GM10266 (cell line): ENCODE data around the gene RNPS1.

Experiments
- DNase-seq: peaks from one replicate; pipeline ENCODE4 v3.0.0; 2012; ENCODE audit errors: extremely low spot score
- CTCF ChIP-seq: IDR thresholded peaks from 2 replicates; pipeline ENCODE4 v1.5.1; 2012; ENCODE audit warnings: mild to moderate bottlenecking, low read depth; ENCODE audit not compliant: control insufficient read depth, insufficient read depth; ENCODE audit errors: missing control alignments

The RNPS1 gene

DNA sequence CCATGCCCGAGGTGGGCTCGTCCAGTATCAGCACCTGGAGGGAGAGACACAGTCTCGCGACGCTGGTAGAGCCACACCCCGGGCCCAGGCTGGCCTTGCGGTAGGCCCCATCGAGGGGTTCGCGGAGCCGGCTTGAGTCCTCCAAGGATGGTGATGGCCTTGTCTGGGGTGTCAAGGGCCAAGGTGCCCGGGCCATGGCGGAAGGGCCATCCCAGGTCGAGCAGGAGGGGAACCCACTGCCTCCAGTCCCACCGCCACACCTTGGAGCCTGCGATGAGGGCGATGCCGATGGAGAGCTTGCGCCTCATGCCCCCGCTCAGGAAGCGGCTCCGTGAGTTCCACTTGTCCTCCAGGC is 29.6 kb upstream of the RNPS1 start:
- no peak for TF ChIP-seq CTCF

GRCh38 chr16:2296661-2297505 is 29.0 kb upstream of the RNPS1 start:
- TF ChIP-seq CTCF = peak; percentile 69
- DNase-seq = peak; percentile 70

More for the DNA sequence above, 29.6 kb upstream of the RNPS1 start:
- no peak for DNase-seq

DNA sequence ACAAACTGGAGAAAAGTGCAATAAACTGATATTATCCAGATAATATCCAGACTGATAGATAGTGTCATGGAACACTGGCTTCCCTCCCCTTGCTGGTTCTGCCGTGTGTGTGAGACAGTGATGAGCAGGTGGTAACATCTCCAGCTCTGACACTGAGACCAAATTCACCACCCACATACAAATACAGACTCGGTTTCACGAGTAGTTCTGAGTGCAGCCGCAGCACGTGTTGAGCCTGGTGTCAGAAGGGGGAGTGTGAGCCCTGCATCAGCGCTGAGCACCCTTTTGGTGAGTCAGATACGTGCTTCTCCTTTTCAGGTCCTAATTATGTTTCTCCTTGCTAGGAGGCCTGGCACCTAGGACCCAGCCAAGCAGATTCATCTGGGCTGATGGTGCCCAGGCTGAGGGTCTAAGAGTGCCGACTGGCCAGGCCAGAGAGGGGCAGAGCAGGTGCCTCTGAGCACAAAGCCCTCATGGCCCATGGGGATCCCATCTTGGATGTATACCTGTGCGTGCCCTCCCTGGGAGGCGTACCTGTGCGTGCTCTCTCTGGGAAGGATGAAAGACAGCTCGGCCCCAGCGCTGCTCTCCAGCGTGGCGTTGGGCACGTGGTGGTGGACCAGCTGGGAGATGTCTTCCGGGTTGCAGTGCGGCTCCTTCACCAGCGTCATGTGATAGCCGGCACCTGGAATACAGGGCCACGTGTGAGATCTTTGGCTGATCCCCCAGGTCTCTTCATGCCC is 27.3 kb upstream of the RNPS1 start:
- TF ChIP-seq CTCF = peak; percentile 4
- no peak for DNase-seq

- no peak for TF ChIP-seq CTCF
- DNase-seq = no peak
These were observed 24.3 kb upstream of the RNPS1 start for GRCh38 chr16:2292221-2292620.

- no peak for TF ChIP-seq CTCF
- DNase-seq = no peak
These were observed 21.4 kb upstream of the RNPS1 start for GRCh38 chr16:2289282-2289681.

DNA sequence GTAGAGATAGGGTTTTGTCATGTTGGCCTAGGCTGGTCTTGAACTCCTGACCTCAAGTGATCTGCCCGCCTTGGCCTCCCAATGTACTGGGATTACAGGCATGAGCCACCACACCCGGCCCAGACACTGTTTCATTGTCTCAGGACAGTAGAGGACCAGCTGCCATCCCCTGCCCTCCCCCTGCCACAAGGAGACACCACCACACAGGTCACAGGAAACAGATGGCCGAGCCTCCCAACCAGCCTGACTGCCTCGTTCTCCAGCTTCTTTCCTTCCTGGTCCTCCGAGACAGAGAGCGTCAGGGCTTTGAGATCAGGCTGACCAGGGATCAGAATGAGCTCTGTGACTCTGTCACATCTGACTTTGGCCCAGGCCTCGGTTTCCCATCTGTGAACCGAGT is 20.8 kb upstream of the RNPS1 start:
- DNase-seq = no peak
- no peak for TF ChIP-seq CTCF

DNA sequence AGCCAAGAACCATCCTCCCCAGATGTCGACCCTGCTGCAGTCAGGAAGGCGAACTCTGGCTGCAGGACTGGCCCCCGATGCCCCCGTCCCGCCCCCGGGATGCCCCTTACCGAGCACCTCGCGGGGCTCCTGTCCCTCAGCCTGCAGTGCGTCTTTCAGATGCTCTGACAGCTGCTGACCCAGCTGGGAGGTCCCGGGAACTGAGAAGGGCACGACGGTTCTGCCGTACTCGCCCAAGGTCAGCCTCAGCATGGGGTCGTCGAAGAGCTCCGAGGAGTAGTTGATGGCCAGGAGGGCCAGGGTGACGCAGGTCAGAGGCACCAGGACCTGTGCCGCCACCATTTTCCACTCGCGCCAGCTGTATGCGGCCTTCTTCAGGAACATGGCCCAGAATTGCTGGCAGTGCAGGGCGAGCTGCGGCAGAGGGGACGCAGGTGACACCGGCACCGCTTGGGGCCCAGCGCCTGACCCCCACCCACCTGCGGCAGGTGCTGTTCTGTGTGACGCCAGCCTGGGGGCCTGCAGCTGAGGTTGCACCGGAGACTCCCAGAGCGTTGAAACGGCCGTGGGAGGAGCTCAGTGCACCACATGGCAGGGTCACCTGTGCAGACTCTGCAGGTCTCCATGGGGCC is 20.1 kb upstream of the RNPS1 start:
- TF ChIP-seq CTCF = no peak
- no peak for DNase-seq
